GM18498 (cell line): Measurements from ENCODE around the gene NAXE.
A peak's percentile ranks its signal among the peaks of the same experiment; 100 is the strongest.
"Not testable (repeated sequence)": the region's sequence is repeated elsewhere in the genome, so short reads cannot be mapped to it uniquely, and the experiment has no call there.

Experiments used
- ATAC-seq: cut with Tn5 transposase; IDR thresholded peaks from one replicate; pipeline ENCODE4 v1.9.1; 2021; ENCODE audit warnings: mild to moderate bottlenecking, moderate library complexity; ENCODE audit not compliant: unreplicated experiment

The NAXE gene

DNA sequence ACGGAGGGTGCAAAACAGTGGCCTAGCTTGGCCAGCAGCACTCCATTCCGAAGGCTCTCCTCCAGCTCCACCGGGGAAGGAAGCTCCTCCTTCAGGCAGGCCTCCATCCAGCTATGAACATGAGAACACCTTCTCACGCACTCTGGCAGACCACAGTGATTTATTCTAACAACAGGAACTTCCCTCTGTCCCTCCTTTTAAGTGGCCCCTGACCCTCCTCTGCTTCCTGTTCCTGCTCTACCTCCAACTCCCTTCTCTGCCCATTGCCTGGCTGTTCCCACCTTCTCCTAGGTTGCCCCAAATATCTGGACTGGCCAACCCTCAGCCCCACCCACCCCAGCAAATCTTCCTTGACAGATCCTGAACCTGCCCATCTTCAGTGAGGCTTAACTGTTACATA, 25.1 kb upstream of the NAXE start:
- ATAC-seq = no peak

DNA sequence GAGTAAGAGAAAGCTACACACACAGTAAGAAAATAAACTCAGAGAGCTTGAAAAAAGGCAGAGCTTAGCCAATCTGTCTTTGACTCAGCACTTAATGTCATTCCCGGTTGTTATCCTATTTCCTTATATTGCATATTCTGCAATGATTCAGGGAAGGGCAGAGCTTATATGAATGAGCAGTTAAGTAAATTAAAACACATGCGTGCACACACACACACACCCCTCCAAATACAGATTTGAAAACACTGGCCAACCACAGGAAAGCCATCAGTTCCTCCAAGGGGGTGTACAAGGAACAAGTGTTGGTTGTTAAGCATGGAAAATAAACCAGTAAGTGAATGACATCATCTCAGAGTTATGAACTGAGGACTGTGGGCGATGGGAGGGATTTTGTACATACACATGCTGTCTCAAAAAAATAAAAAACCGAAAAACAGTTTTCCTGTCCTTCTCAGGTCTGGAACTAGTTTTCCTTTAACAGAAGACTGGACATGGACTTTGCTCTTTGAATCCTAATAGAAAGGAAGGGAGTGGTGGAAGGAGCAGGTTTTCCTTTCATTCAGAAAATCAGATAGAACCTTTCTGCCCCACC, 20.2 kb upstream of the NAXE start:
- no peak for ATAC-seq

GRCh38 chr1:156571919-156572662, 19.5 kb upstream of the NAXE start, which contains the start of gene IQGAP3:
IQGAP3 (minus strand) TSS chr1:156572565; CDS start chr1:156572529, 36 bp downstream.
- ATAC-seq = peak; percentile 80

DNA sequence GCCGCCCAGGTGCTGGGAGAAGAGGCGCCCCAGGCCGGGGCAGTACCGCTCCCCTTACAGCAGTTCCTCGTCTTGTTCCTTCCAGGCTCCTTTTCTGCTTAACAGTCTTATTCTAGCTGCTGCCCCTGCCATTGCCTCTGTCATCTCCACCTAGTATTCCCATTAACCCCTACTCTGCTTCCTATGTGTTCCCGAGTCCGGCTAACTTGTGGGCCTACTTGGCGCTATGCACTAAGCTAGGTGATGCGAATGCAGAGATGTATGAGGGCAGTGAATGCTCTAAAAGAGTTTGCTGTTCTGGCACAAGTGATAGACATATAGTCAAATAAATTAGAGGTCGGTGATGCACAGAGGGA, 18.9 kb upstream of the NAXE start:
- no peak for ATAC-seq

DNA sequence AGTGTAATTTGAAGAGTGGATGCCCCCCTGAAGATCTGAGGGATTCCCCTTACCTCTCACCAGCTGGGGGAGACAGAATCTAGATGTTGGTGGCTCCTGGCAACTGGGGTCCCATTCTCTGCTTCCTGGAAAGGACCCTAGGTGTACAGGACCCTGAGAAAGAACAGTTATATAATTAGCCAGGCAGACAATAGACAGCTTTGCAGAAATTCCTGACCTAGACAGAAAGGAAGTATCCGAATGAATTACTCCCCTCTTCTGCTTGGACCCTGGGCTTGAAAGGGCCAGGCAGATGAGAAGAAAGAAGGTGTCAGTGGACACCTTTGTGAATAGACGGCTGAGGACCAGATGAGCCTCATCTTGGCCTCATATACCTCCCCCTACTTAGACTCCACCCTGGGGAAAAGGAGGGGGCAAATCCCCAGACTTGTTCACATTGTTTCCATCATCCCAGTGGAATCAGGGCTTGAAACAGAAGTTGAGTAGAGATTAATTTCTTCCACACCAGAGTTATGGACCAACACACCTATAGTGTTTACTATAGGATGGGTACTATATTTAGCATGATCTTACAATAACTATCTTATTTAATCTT, 17.4 kb upstream of the NAXE start:
- no peak for ATAC-seq

- ATAC-seq = no peak
These were observed 14.0 kb upstream of the NAXE start for GRCh38 chr1:156577550-156577949.

DNA sequence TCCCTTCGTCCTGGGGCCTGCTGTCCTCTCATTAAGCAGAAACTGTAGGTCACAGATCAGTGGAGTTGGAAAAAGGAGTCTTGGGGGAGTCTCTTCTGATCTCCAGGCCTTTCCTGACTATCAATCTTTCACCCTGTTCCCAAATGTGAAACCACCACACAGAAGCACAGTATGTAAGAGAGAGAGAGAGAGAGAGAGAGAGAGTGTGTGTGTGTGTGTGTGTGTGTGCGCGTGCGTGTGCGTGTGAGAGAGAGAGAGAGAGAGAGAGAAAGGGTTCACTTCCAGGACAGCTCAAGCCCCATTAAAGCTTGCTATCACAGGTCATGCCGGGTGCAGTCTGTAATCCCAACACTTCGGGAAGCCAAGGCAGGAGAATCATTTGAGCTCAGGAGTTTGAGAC, 13.5 kb upstream of the NAXE start:
- no peak for ATAC-seq

DNA sequence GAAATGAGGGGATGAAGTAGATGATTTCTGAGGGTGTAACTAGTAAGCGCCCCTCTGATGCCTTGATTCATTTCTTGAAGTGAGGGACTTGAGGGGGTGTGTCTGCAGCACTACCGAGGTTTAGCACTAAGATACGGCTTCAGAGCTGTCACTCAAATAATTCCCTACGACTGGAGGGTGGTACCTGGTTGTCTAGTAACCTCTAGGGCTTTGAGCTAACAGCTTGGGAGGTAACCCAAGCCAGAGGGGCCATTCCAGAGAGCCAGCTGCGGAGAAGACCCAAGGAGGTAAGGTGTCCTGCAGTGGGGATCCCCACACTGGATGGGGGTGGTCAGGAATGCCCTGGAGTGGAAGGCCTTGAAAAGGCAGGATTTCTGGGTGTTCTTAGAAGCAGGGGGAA, 12.1 kb upstream of the NAXE start, which contains the start of gene TTC24:
TTC24 (plus strand) TSS at position 252 of the 400 bp plus-strand sequence. CDS start 1,642 bp downstream, outside the sequence.
- no peak for ATAC-seq

DNA sequence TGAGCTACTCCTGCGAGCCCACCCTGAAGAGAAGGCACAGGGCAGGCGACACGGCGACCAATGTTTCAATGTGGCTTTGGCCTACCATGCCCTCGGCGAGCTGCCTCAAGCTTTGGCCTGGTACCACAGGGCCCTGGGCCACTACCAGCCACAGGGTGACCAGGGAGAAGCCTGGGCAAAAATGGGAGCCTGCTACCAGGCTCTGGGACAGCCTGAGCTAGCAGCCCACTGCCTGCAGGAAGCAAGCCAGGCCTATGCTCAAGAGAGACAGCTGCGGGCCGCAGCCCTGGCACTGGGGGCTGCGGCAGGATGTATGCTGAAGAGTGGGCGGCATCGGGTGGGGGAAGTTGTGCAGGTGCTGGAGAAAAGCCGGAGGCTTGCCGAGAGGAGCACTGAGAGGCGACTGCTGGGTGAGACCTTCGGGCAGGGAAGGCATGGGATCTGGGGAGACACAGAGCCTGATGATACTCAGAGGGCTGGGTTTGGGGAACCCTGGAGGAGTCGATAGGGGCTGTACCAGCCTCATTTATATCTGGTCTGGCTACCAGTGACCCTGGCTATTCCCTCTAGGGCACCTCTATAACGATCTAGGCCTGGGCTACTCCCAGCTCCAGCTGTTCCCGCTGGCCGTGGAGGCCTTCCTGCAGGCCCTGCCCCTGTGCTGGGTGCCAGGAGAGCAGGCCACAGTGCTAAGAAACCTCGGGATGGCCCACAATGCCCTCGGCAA, 9.8 kb upstream of the NAXE start:
- ATAC-seq = no peak

DNA sequence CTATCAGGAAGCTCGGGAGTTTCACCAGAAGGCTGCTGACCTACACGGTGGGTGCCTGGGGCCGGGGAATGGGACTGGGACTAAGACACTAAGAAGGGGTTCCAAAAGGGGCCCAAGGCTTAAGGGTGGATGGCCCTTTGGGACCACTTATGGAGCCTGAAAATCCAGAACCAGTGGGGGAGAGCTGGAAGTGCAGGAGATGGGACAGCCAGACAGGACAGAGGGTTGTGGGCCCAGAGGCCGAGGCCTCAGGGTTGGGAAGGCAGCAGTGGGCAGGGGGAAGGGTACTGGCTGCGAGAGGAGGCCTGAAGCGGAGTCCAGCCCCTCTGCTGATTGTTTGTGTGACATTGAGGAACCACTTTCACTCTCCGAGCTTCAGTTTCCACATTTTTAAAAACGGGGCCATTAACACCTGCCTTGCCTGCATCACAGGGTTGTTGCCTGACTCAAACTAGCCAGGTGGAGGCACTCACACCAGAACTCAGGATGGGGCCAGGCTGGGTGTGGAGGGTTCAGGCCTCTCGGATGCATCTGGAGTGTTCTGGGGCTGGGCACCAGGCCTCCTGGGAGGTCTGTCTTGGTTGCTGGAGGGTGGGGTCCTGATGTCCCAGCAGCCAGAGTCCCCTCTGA, 9.1 kb upstream of the NAXE start:
- no peak for ATAC-seq

GRCh38 chr1:156583821-156584622, 7.6 kb upstream of the NAXE start:
- no peak for ATAC-seq

DNA sequence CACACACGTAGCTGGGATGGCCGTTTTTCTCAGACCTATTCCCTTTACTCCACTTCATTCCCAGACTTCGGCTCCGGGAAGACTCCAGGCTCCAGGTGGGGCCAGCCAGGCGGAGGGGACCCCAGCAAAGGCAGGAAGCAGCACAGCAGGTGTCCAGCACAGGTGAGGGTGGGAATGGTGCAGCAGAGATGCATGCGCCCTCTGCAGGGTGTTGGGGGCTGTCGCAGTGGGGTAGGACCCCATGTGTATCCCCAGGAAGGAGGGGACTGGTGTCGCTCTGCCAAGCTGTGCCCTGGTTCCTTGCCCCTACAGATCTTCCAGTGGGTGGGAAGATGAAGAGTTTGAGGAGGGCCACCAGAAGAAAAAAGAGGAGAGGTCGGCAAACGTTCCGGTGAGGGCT, 6.8 kb upstream of the NAXE start:
- no peak for ATAC-seq

DNA sequence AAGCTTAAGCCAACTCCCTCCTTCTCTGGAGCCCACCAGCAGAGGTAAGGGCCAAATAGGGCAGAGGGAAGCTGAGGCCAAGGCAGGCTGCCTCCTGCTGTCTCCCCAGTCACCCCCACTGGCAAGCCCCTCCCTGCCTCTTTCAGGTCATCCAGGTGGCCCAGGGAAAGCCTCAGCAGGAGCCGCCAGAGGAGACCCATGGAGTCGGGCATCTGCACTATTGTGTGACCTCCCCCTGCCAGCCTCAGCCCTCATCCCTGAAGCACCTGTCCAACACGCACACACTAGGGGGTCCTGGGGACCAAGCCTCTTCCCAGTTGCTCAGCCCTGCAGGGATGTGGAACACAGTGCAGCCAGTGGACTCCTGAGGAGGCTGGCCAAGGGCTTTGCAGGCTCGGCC, 5.3 kb upstream of the NAXE start:
- ATAC-seq = no peak

DNA sequence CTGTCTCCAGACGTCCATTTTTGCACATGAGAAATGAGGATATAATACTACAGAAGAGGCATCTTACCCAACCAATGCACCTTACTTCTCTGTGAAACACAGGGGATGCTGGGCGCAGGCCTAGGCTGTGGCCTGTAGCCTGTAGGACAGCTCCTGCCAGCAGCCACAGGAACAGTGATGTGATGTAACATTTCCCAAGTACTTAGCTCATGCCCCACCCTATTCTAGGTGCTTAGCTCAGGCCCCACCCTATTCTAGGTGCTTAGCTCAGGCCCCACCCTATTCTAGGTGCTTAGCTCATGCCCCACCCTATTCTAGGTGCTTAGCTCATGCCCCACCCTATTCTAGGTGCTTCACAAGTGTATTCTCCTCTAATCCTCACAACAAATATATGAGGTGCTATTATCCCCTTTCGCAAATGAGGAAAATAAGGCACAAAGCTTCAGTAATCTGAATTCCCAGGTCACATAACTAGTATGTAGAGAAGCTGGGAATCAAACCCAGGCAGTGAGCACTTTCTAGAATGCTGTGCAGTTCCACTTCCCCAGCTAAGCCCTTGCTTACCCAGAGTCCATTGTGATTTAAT, 4.6 kb upstream of the NAXE start:
- no peak for ATAC-seq

- ATAC-seq = not testable (repeated sequence)
These were observed 3.6 kb upstream of the NAXE start for GRCh38 chr1:156587927-156588326.

GRCh38 chr1:156589546-156589945, 2.0 kb upstream of the NAXE start:
- no peak for ATAC-seq

- no peak for ATAC-seq
These were observed 1.0 kb upstream of the NAXE start for GRCh38 chr1:156590326-156591180.

- no peak for ATAC-seq
These were observed 470 bp upstream of the NAXE start for GRCh38 chr1:156591181-156591431.

GRCh38 chr1:156592158-156592909, 758 bp downstream of the NAXE start:
- no peak for ATAC-seq
